Ishikawa (cell line): ENCODE results near the gene TMEM17.

Experiments used
- CREB1 ChIP-seq: IDR thresholded peaks from 2 replicates; pipeline ENCODE4 v1.6.1; 2012; ENCODE audit warnings: low read depth
- EP300 ChIP-seq: IDR thresholded peaks from 2 replicates; pipeline ENCODE4 v1.6.1; 2012; ENCODE audit warnings: borderline replicate concordance
- FOXM1 ChIP-seq: IDR thresholded peaks from 2 replicates; pipeline ENCODE4 v1.6.1; 2012; ENCODE audit warnings: low read depth, borderline replicate concordance
- MAX ChIP-seq: IDR thresholded peaks from 2 replicates; pipeline ENCODE4 v1.6.1; 2012
- NFIC ChIP-seq: IDR thresholded peaks from 2 replicates; pipeline ENCODE4 v1.6.1; 2012
- RAD21 ChIP-seq: IDR thresholded peaks from 2 replicates; pipeline ENCODE4 v1.6.1; 2012; ENCODE audit warnings: low read depth
- TCF12 ChIP-seq: IDR thresholded peaks from 2 replicates; pipeline ENCODE4 v1.6.1; 2012; ENCODE audit warnings: low read depth
- TEAD4 ChIP-seq: IDR thresholded peaks from 2 replicates; pipeline ENCODE4 v1.6.1; 2012
- YY1 ChIP-seq: IDR thresholded peaks from 2 replicates; pipeline ENCODE4 v1.6.1; 2012; ENCODE audit warnings: low read depth

GRCh38 chr2:62469114-62469513, 36.9 kb downstream of the TMEM17 start:
- TF ChIP-seq FOXM1 (no peak), TEAD4 (no peak), YY1 (no peak), EP300 (no peak), NFIC (no peak), TCF12 (no peak), MAX (no peak), RAD21 (no peak), CREB1 (no peak)
